PC-3 (cell line): ENCODE data around the gene LRIT1.

Source experiments
- EZH2 ChIP-seq: fragments of 300-600 bp; sonication (generic); IDR thresholded peaks from one replicate; pipeline ENCODE4 v1.6.1; 2017; ENCODE audit warnings: antibody characterized with exemption, mild to moderate bottlenecking, low read length; ENCODE audit not compliant: unreplicated experiment
- TF ChIP-seq, protein P1 (sequence below): fragments of 300-600 bp; sonication (generic); conservative IDR thresholded peaks from 2 replicates; pipeline ENCODE4 v1.5.1; 2017; ENCODE audit warnings: antibody characterized with exemption, low read depth, mild to moderate bottlenecking, low read length

DNA sequence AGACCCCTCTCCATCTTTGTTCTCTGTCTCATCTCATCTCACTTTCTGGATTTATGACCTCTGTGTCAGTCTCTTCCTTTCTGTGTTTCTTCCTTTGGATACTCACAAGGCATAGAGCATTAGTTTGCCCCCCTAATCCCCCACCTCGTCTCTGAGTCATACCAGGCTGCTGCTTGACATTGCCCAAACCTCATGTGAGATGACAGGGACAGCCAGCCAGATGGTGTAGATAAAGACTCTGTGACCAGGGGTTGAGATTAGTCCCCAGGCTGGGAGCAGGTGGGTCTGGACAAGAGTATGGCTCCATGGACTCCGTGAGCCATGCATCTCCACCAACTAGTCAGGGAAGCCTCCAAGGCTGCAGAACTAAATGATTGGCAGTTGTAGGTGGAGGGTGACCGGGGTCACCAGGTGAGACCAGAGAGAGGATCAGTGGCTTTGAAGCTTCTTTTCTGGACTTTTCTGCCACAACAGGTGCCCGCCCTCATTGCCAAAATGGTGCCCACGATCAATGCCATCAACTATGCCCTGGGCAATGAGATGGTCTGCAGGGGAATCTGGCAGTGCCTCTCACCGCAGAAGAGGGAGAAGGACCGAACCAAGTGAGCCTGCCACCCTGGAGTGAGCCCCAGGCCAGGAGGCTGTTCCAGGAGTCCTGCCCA is 16.8 kb upstream of the LRIT1 start:
- TF ChIP-seq, protein P1, sequence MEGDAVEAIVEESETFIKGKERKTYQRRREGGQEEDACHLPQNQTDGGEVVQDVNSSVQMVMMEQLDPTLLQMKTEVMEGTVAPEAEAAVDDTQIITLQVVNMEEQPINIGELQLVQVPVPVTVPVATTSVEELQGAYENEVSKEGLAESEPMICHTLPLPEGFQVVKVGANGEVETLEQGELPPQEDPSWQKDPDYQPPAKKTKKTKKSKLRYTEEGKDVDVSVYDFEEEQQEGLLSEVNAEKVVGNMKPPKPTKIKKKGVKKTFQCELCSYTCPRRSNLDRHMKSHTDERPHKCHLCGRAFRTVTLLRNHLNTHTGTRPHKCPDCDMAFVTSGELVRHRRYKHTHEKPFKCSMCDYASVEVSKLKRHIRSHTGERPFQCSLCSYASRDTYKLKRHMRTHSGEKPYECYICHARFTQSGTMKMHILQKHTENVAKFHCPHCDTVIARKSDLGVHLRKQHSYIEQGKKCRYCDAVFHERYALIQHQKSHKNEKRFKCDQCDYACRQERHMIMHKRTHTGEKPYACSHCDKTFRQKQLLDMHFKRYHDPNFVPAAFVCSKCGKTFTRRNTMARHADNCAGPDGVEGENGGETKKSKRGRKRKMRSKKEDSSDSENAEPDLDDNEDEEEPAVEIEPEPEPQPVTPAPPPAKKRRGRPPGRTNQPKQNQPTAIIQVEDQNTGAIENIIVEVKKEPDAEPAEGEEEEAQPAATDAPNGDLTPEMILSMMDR = no peak
- TF ChIP-seq EZH2 = no peak
